NCI-H1105 (cell line): ENCODE measurements around the gene SPHK2.
"Not testable (repeated sequence)": the region's sequence is repeated elsewhere in the genome, so short reads cannot be mapped to it uniquely, and the experiment has no call there.

Source experiments
- DNase-seq: peaks from one replicate; lab custom pipeline; 2025; lab: John Stamatoyannopoulos, UW

SPHK2 gene

GRCh38 chr19:48660852-48661710, 41.8 kb downstream of the SPHK2 start:
- DNase-seq, result no peak

- DNase-seq, result no peak
These were observed 42.4 kb downstream of the SPHK2 start for GRCh38 chr19:48661711-48662090.

GRCh38 chr19:48663667-48664066, 44.4 kb downstream of the SPHK2 start:
- DNase-seq, result no peak

- no peak for DNase-seq
These were observed 45.2 kb downstream of the SPHK2 start for GRCh38 chr19:48664476-48664875.

- DNase-seq, result no peak
These were observed 46.5 kb downstream of the SPHK2 start for GRCh38 chr19:48665786-48666185.

- no peak for DNase-seq
These were observed 49.0 kb downstream of the SPHK2 start for GRCh38 chr19:48668332-48668731.

GRCh38 chr19:48668761-48669160, 49.5 kb downstream of the SPHK2 start:
- no peak for DNase-seq

- DNase-seq, result no peak
These were observed 50.8 kb downstream of the SPHK2 start for GRCh38 chr19:48669903-48670668.

- no peak for DNase-seq
These were observed 51.6 kb downstream of the SPHK2 start for GRCh38 chr19:48670699-48671445.

GRCh38 chr19:48671446-48671995, 52.2 kb downstream of the SPHK2 start:
- DNase-seq, result no peak

- DNase-seq, result no peak
These were observed 53.7 kb downstream of the SPHK2 start, which contains the start of gene NTN5 for GRCh38 chr19:48672994-48673393. Gene NTN5, minus strand, starts transcription at chr19:48673017. Its CDS starts 2,031 bp downstream, at chr19:48670986.

- no peak for DNase-seq
These were observed 54.3 kb downstream of the SPHK2 start for GRCh38 chr19:48673436-48674100.

GRCh38 chr19:48674216-48674809, 55.0 kb downstream of the SPHK2 start:
- DNase-seq, result no peak

- DNase-seq, result peak; percentile 83
These were observed 55.9 kb downstream of the SPHK2 start for GRCh38 chr19:48674921-48675824.

- no peak for DNase-seq
These were observed 57.2 kb downstream of the SPHK2 start for GRCh38 chr19:48676487-48676886.

GRCh38 chr19:48676887-48677286, 57.6 kb downstream of the SPHK2 start:
- DNase-seq, result no peak

- DNase-seq, result no peak
These were observed 58.9 kb downstream of the SPHK2 start for GRCh38 chr19:48678201-48678600.

GRCh38 chr19:48680006-48680405, 60.7 kb downstream of the SPHK2 start:
- not testable (repeated sequence) for DNase-seq
